ENCODE data around the gene IL23A. TPM values are rescaled to one million over a fixed set of nuclear protein-coding genes. Genes with fewer than 3 reads are reported as not detected.

The IL23A gene
- total and polyA plus RNA-seq, 10 of the 15 experiments (the other 5 are each of a cell fraction or from before 2014, with no cell fraction given) = 3.3 to 11.1 (median 5.2) TPM

GRCh38 chr12:56359851-56360767 lies 21.4 kb downstream of the IL23A start, which contains the start of gene STAT2 (continued):
- TF ChIP-seq ELK1 (IDR thresholded peaks at IDR 0.05; ENCODE audit: low read depth, low read length) = no peak; the same call in none of the 2 replicates
- TF ChIP-seq KAT2A (conservative IDR thresholded peaks at IDR 0.05; ENCODE audit: control insufficient read depth, low read depth, low read length) = no peak
- no peak for TF ChIP-seq ZNF274 (IDR thresholded peaks at IDR 0.05; ENCODE audit: insufficient read depth, insufficient read length)
- peak; percentile 54 for TF ChIP-seq PML (IDR thresholded peaks at IDR 0.05; ENCODE audit: low read length)
- TF ChIP-seq MLLT1 (IDR thresholded peaks at IDR 0.05) = peak; percentile 100
- TF ChIP-seq FOS (IDR thresholded peaks at IDR 0.05; ENCODE audit: borderline replicate concordance, extremely low read depth, insufficient read length) = no peak
- TF ChIP-seq POLR2AphosphoS5 (IDR thresholded peaks at IDR 0.05; ENCODE audit: low read length) = peak; percentile 89
- TF ChIP-seq TAF1 (IDR thresholded peaks at IDR 0.05; ENCODE audit: borderline replicate concordance, low read depth, low read length) = peak; percentile 60; the same call in 1 of the 2 replicates
- no peak for TF ChIP-seq SREBF2 (IDR thresholded peaks at IDR 0.05; ENCODE audit: low read length)
- peak; percentile 65; the same call in 1 of the 2 replicates for TF ChIP-seq IRF3 (IDR thresholded peaks at IDR 0.05)
- peak; percentile 69 for TF ChIP-seq RUNX3 (IDR thresholded peaks at IDR 0.05; ENCODE audit: low read length)
- TF ChIP-seq CHD1 (IDR thresholded peaks at IDR 0.05; ENCODE audit: low read depth, low read length) = no peak; the same call in 1 of the 2 replicates
- peak; percentile 42 for TF ChIP-seq SMAD1 (IDR thresholded peaks at IDR 0.05; ENCODE audit: low read depth, partially characterized antibody)
- no peak for TF ChIP-seq ESRRA (IDR thresholded peaks at IDR 0.05; ENCODE audit: low read length)
- peak in 1 of 2 experiments; percentile 89; a peak in 2 of 4 replicates for TF ChIP-seq SRF (IDR thresholded peaks at IDR 0.05; ENCODE audit: low read depth in 2 of 2, low read length in 2 of 2)
- TF ChIP-seq MXI1 (IDR thresholded peaks at IDR 0.05; ENCODE audit: low read depth, low read length) = no peak
- TF ChIP-seq NBN (IDR thresholded peaks at IDR 0.05) = peak; percentile 82
- peak; percentile 69; the same call in 1 of the 2 replicates for TF ChIP-seq MTA2 (IDR thresholded peaks at IDR 0.05; ENCODE audit: low read depth)
- TF ChIP-seq POLR2AphosphoS2 (IDR thresholded peaks at IDR 0.05; ENCODE audit: low read depth, low read length) = peak; percentile 80
- TF ChIP-seq USF1 (IDR thresholded peaks at IDR 0.05; ENCODE audit: borderline replicate concordance, extremely low read length, insufficient read depth, low read depth, low read length) = no peak
- TF ChIP-seq TCF12 (IDR thresholded peaks at IDR 0.05; ENCODE audit: low read depth, low read length) = peak; percentile 58; the same call in 1 of the 2 replicates
- peak; percentile 78 for TF ChIP-seq BACH1 (IDR thresholded peaks at IDR 0.05; ENCODE audit: borderline replicate concordance)
- TF ChIP-seq NR2C1 (IDR thresholded peaks at IDR 0.05) = peak; percentile 47; the same call in 1 of the 2 replicates
